GM18870 (cell line): ENCODE measurements around the gene CUX1.
A peak's percentile ranks its signal among the peaks of the same experiment; 100 is the strongest.
"Not testable (repeated sequence)": the region's sequence is repeated elsewhere in the genome, so short reads cannot be mapped to it uniquely, and the experiment has no call there.

Source experiments
- ATAC-seq: cut with Tn5 transposase; IDR thresholded peaks from one replicate; pipeline ENCODE4 v1.9.1; 2021; ENCODE audit warnings: moderate library complexity; ENCODE audit not compliant: unreplicated experiment

CUX1 gene

GRCh38 chr7:102292813-102293798 lies 475.7 kb downstream of the CUX1 start:
- ATAC-seq, result no peak

GRCh38 chr7:102294589-102294988 lies 477.2 kb downstream of the CUX1 start:
- ATAC-seq, result no peak

GRCh38 chr7:102295346-102296178 lies 478.1 kb downstream of the CUX1 start:
- ATAC-seq, result no peak

GRCh38 chr7:102296179-102296438 lies 478.7 kb downstream of the CUX1 start:
- ATAC-seq, result no peak

GRCh38 chr7:102296514-102296913 lies 479.1 kb downstream of the CUX1 start:
- ATAC-seq, result no peak

GRCh38 chr7:102297487-102298218 lies 480.2 kb downstream of the CUX1 start:
- no peak for ATAC-seq

- ATAC-seq, result no peak
Measured at GRCh38 chr7:102300643-102301221, 483.3 kb downstream of the CUX1 start.

- not testable (repeated sequence) for ATAC-seq
Measured at GRCh38 chr7:102301367-102301766, 483.9 kb downstream of the CUX1 start.

- ATAC-seq, result no peak
Measured at GRCh38 chr7:102302025-102302424, 484.6 kb downstream of the CUX1 start.

- no peak for ATAC-seq
Measured at GRCh38 chr7:102303669-102304422, 486.4 kb downstream of the CUX1 start.

GRCh38 chr7:102304668-102305067 lies 487.2 kb downstream of the CUX1 start:
- ATAC-seq, result no peak

GRCh38 chr7:102305414-102306268 lies 488.2 kb downstream of the CUX1 start:
- ATAC-seq, result peak; percentile 54

- peak; percentile 65 for ATAC-seq
Measured at GRCh38 chr7:102306916-102307677, 489.7 kb downstream of the CUX1 start.

GRCh38 chr7:102310414-102310815 lies 493.0 kb downstream of the CUX1 start:
- ATAC-seq, result no peak

GRCh38 chr7:102312317-102312716 lies 494.9 kb downstream of the CUX1 start:
- no peak for ATAC-seq

- ATAC-seq, result no peak
Measured at GRCh38 chr7:102313997-102314780, 496.8 kb downstream of the CUX1 start.

GRCh38 chr7:102317231-102318059 lies 500.0 kb downstream of the CUX1 start:
- no peak for ATAC-seq
